Thoracic aorta (tissue), 2 donors: ENCODE measurements around the gene KLF5. TPM values are rescaled to one million over a fixed set of nuclear protein-coding genes. Genes with fewer than 3 reads are reported as not detected.

Source experiments
- ATAC-seq: fragments of 150-250 bp; one replicate; pipeline ENCODE4 v1.8.0; 2017; ENCODE audit warnings: low read depth; ENCODE audit not compliant: insufficient number of reproducible peaks, low FRiP score
- DNase-seq: peaks from one replicate; pipeline ENCODE4 v3.0.0-alpha.2; 2020; ENCODE audit warnings: low spot score
- H3K27ac ChIP-seq, 2 donors: fragments of 200-600 bp; sonication (generic); 1 replicate in 1 of 2; 2 replicates in 1 of 2; pipeline ENCODE4 v1.5.1; 2016; ENCODE audit warnings: mild to moderate bottlenecking in 2 of 2, moderate library complexity in 2 of 2
- H3K27me3 ChIP-seq: fragments of 200-600 bp; sonication (generic); replicated peaks from 2 replicates; pipeline ENCODE4 v1.6.0; 2016; ENCODE audit warnings: mild to moderate bottlenecking; ENCODE audit not compliant: insufficient read depth
- H3K36me3 ChIP-seq: fragments of 200-600 bp; sonication (generic); one replicate; pipeline ENCODE4 v1.5.1; 2016
- H3K4me1 ChIP-seq, 2 donors: fragments of 200-600 bp; sonication (generic); 1 replicate in 1 of 2; 2 replicates in 1 of 2; pipeline versions ENCODE4 v1.5.1 to v1.6.0; 2016; ENCODE audit warnings: low read depth in 2 of 2, mild to moderate bottlenecking in 1 of 2; ENCODE audit not compliant: control insufficient read depth in 1 of 2
- H3K4me3 ChIP-seq: fragments of 200-600 bp; sonication (generic); 2 replicates; pipeline ENCODE4 v1.5.1; 2016; ENCODE audit warnings: mild to moderate bottlenecking
- H3K9me3 ChIP-seq: fragments of 200-600 bp; sonication (generic); 2 replicates; pipeline ENCODE4 v1.5.1; 2016
- CTCF ChIP-seq: fragments of 200-600 bp; sonication (generic); IDR thresholded peaks from one replicate; pipeline ENCODE4 v1.5.1; 2019; ENCODE audit warnings: antibody characterized with exemption
- total RNA-seq, 2 donors: library from RNA; depleted of rRNA; stranded (reverse); fragments of >200 nt; gene quantifications; one replicate each; pipeline versions ENCODE4 v1.1.0 to v1.2.3, GENCODE V29; 2016

The KLF5 gene
- total RNA-seq, 2 donors from 2014 or later = 2.6 to 6.2 TPM

- Histone ChIP-seq H3K27ac (no peak overlapping the region), H3K27me3 (no peaks in the 10 kb centered on the region), H3K4me1 (peaks cover 0 to 10% of the 10 kb centered on the region in 2 donors), H3K4me3 (no peak overlapping the region), H3K36me3 (no peaks in the 10 kb centered on the region), H3K9me3 (no peaks in the 10 kb centered on the region)
- no peak for TF ChIP-seq CTCF
- DNase-seq (no peak), ATAC-seq (no peak)
Observed at GRCh38 chr13:73063166-73063565, 4.4 kb downstream of the KLF5 start.

- H3K4me3 ChIP-seq = no peak overlapping the region
- H3K27ac ChIP-seq = no peak overlapping the region
- no peak for ATAC-seq
Observed at GRCh38 chr13:73065036-73065435, 6.2 kb downstream of the KLF5 start.

GRCh38 chr13:73065665-73066340, 7.0 kb downstream of the KLF5 start:
- ATAC-seq = no peak

More at GRCh38 chr13:73065036-73065435, 6.2 kb downstream of the KLF5 start:
- no peak for DNase-seq
- Histone ChIP-seq H3K9me3 (no peaks in the 10 kb centered on the region), H3K27me3 (no peaks in the 10 kb centered on the region), H3K36me3 (no peaks in the 10 kb centered on the region), H3K4me1 (peaks cover 0 to 9% of the 10 kb centered on the region in 2 donors)
- TF ChIP-seq CTCF = no peak

GRCh38 chr13:73069206-73069805, 10.5 kb downstream of the KLF5 start:
- no peak for DNase-seq
- H3K4me1 ChIP-seq = peaks cover 0 to 12% of the 10 kb centered on the region in 2 donors
- no peaks in the 10 kb centered on the region for H3K27me3 ChIP-seq
- no peak for ATAC-seq
- no peaks in the 10 kb centered on the region for H3K36me3 ChIP-seq
- no peak overlapping the region for H3K27ac ChIP-seq
- no peak overlapping the region for H3K4me3 ChIP-seq
- TF ChIP-seq CTCF = no peak
- H3K9me3 ChIP-seq = no peaks in the 10 kb centered on the region

More at GRCh38 chr13:73065665-73066340, 7.0 kb downstream of the KLF5 start:
- Histone ChIP-seq H3K4me1 (peaks cover 0 to 7% of the 10 kb centered on the region in 2 donors), H3K36me3 (no peaks in the 10 kb centered on the region), H3K27me3 (no peaks in the 10 kb centered on the region), H3K27ac (no peak overlapping the region), H3K4me3 (no peak overlapping the region), H3K9me3 (no peaks in the 10 kb centered on the region)
- no peak for TF ChIP-seq CTCF
- DNase-seq = no peak

- no peak for ATAC-seq
- H3K4me3 ChIP-seq = no peak overlapping the region
- no peaks in the 10 kb centered on the region for H3K27me3 ChIP-seq
- no peak for TF ChIP-seq CTCF
- no peaks in the 10 kb centered on the region for H3K9me3 ChIP-seq
- DNase-seq = no peak
- H3K36me3 ChIP-seq = no peaks in the 10 kb centered on the region
- H3K4me1 ChIP-seq = peaks cover 0 to 12% of the 10 kb centered on the region in 2 donors
- H3K27ac ChIP-seq = no peak overlapping the region
Observed at GRCh38 chr13:73070451-73071098, 11.8 kb downstream of the KLF5 start.
